ENCODE data around the gene FXN. TPM values are rescaled to one million over a fixed set of nuclear protein-coding genes. Genes with fewer than 3 reads are reported as not detected.

FXN gene
- total RNA-seq, 6 experiments from 2014 or later, result 12.5 to 30.4 (median 24.7) TPM

- H3K27me3 ChIP-seq, result no peaks in the 10 kb centered on the region
- WGBS (ENCODE audit: insufficient coverage, low coverage, low lambda C conversion rate, missing lambda C conversion rate), result 73% methylated on average over 8 of the region's 18 CpGs
- ATAC-seq (peak in 1 of 4 donors; percentile 31), DNase-seq (no peak)
- peaks cover 0 to 3% (median 0%) of the 10 kb centered on the region in 4 donors for H3K4me1 ChIP-seq
- H3K9me3 ChIP-seq, result no peaks in the 10 kb centered on the region
- intact Hi-C loops (cut with DNase I), result no loop called here
- H3K36me3 ChIP-seq, result no peaks in the 10 kb centered on the region
- no peak overlapping the region for H3K27ac ChIP-seq
- no peak overlapping the region for H3K4me3 ChIP-seq
- no peak for TF ChIP-seq POLR2A (IDR thresholded peaks at IDR 0.05)
- no peak for TF ChIP-seq CTCF (IDR thresholded peaks at IDR 0.05)
These were observed 22.7 kb upstream of the FXN start for GRCh38 chr9:69012696-69013381.

- intact Hi-C loops (cut with DNase I), result no loop called here
- H3K4me3 ChIP-seq, result no peak overlapping the region
- ATAC-seq (peak in 1 of 4 donors; percentile 10), DNase-seq (no peak)
- H3K27ac ChIP-seq, result no peak overlapping the region
- TF ChIP-seq POLR2A (IDR thresholded peaks at IDR 0.05), result no peak
- no peak for TF ChIP-seq CTCF (IDR thresholded peaks at IDR 0.05)
- 93% methylated on average over 10 of the region's 26 CpGs for WGBS (ENCODE audit: insufficient coverage, low coverage, low lambda C conversion rate, missing lambda C conversion rate)
- no peaks in the 10 kb centered on the region for H3K9me3 ChIP-seq
- H3K27me3 ChIP-seq, result no peaks in the 10 kb centered on the region
- H3K4me1 ChIP-seq, result peaks cover 0 to 3% (median 0%) of the 10 kb centered on the region in 4 donors
- no peaks in the 10 kb centered on the region for H3K36me3 ChIP-seq
These were observed 22.2 kb upstream of the FXN start for GRCh38 chr9:69013382-69013727.

DNA sequence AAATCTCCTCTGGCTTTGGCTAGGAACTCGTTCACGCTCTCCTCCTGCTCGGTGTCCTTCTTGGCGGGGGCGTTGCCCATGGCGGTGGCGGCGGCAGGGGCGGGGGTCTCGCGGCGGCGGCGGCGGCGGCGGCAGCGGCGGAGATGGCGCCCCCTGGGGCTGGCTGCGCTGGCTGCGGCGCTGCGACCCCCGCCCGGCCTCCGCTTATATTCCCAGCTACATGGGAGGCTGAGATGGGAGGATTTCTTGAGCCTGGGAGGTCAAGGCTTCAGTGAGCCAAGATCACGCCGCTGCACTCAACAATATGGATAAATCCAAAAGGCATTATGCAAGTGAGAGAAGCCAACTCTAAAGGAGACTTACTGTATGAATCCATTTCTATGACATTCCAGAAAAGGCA is 21.5 kb upstream of the FXN start, which contains the start of gene PRKACG:
PRKACG (minus strand) TSS at position 101 of the 400 bp plus-strand sequence; CDS start at position 80, 21 bp downstream.
- H3K4me1 ChIP-seq, result peaks cover 0 to 3% (median 0%) of the 10 kb centered on the region in 4 donors

DNA sequence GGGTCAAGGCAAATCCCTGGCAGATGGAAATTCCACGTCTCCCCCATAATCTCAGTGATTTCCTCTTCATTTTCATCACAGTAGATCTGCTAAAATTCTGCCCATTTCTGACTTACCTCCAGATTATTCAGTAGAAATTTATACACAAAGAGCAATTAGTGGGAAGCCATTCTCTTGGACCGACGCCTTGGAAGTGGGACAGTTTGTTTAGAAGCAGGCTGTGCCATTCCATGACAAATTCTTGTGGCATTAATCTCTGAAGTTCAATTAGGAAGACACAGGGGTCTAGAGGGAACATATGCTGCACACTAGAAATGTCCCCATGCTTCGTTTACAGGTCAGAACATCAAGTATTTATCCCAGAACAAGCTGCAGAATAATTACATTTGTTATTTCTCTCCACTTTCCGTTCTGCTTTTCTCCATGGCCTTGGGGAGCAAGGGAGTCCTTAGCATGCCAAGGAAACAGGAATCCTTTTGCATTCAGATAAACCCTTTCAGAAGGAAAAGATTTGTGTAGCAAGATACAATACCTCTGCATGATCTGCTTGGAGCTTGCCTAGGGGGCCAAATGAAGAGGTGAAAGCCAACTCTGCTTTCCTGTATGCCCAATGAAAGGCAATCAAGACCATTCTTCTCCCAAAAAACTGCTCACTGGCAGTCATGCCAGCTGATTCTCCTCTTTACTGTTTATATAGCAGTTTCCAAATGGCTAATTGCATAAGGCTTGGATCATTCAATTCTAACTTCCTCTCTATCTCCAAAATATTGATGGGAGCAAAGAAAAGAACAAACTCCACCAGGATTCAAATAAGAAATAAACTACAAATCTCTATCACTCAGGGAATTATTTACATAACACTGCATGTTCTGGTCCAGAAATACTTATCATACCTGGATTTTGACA is 19.1 kb upstream of the FXN start:
- intact Hi-C loops (cut with DNase I), result no loop called here
- TF ChIP-seq CTCF (IDR thresholded peaks at IDR 0.05), result no peak
- no peak for TF ChIP-seq POLR2A (IDR thresholded peaks at IDR 0.05)
- no peak overlapping the region for H3K4me3 ChIP-seq
- no peak overlapping the region for H3K27ac ChIP-seq
- H3K27me3 ChIP-seq, result no peaks in the 10 kb centered on the region
- H3K4me1 ChIP-seq, result peaks cover 0 to 3% (median 0%) of the 10 kb centered on the region in 4 donors
- ATAC-seq, result peak in 3 of 4 donors; percentile 37 to 73 (median 62)
- 57% methylated on average over 5 of the region's 5 CpGs for WGBS (ENCODE audit: insufficient coverage, low coverage, low lambda C conversion rate, missing lambda C conversion rate)
- H3K36me3 ChIP-seq, result no peaks in the 10 kb centered on the region
- no peak for DNase-seq
- H3K9me3 ChIP-seq, result no peaks in the 10 kb centered on the region

More for the DNA sequence above, 21.5 kb upstream of the FXN start, which contains the start of gene PRKACG:
- intact Hi-C loops (cut with DNase I), result no loop called here
- no peak for TF ChIP-seq POLR2A (IDR thresholded peaks at IDR 0.05)
- DNase-seq (no peak), ATAC-seq (no peak)
- H3K27me3 ChIP-seq, result no peaks in the 10 kb centered on the region
- no peak within 1 kb of the TSS for H3K27ac ChIP-seq
- H3K4me3 ChIP-seq, result no peak within 1 kb of the TSS
- H3K9me3 ChIP-seq, result no peaks in the 10 kb centered on the region
- 85% methylated on average over 2 of the region's 29 CpGs for WGBS (ENCODE audit: insufficient coverage, low coverage, low lambda C conversion rate, missing lambda C conversion rate)
- H3K36me3 ChIP-seq, result no peaks in the 10 kb centered on the region

- DNase-seq (no peak), ATAC-seq (no peak)
- intact Hi-C loops (cut with DNase I), result no loop called here
- WGBS (ENCODE audit: insufficient coverage, low coverage, low lambda C conversion rate, missing lambda C conversion rate), result 59% methylated on average over 4 of the region's 5 CpGs
- Histone ChIP-seq H3K36me3 (no peaks in the 10 kb centered on the region), H3K27ac (no peak overlapping the region), H3K9me3 (no peaks in the 10 kb centered on the region), H3K4me1 (peaks cover 0 to 3% (median 0%) of the 10 kb centered on the region in 4 donors), H3K4me3 (no peak overlapping the region), H3K27me3 (no peaks in the 10 kb centered on the region)
- TF ChIP-seq POLR2A (IDR thresholded peaks at IDR 0.05) (no peak), CTCF (IDR thresholded peaks at IDR 0.05) (no peak)
These were observed 16.8 kb upstream of the FXN start for GRCh38 chr9:69018737-69019136.
